ENCODE measurements around the gene SYNE1.

DNA sequence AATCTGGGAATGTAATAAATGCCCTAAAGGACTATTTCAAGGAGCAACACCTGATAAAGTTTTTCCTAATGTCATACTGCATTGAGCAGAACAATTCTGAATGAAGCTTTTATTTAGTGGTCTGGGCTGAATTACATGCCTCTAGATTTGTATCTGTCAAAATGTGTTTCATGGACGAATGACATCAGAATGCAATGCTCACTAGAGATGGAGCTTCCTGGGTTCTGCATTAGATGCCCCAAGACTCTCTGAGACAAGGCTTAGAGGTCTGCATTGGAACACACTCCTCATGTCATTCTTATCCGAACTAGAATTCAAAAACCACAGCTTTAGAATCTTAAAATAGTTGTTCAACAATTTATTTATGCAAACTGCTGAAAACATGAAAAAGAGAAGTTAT is 62.0 kb downstream of the SYNE1 start:
- TF ChIP-seq MAZ (IDR thresholded peaks at IDR 0.05; ENCODE audit: borderline replicate concordance, low read depth, low read length) (no peak), MYC (IDR thresholded peaks at IDR 0.05; ENCODE audit: borderline replicate concordance, low read length) (no peak), CBX8 (IDR thresholded peaks at IDR 0.05) (no peak), CTCF (IDR thresholded peaks at IDR 0.05) (no peak), BHLHE40 (IDR thresholded peaks at IDR 0.05; ENCODE audit: low read depth, low read length) (no peak), GATA3 (IDR thresholded peaks at IDR 0.05; ENCODE audit: borderline replicate concordance) (no peak), CHD2 (IDR thresholded peaks at IDR 0.05; ENCODE audit: low read length, partially characterized antibody) (no peak), POLR2A (IDR thresholded peaks at IDR 0.05; ENCODE audit: low read length) (no peak), MAX (IDR thresholded peaks at IDR 0.05) (no peak), EP300 (IDR thresholded peaks at IDR 0.05) (no peak), SMC3 (IDR thresholded peaks at IDR 0.05) (no peak)
- TF ChIP-seq, protein P1, sequence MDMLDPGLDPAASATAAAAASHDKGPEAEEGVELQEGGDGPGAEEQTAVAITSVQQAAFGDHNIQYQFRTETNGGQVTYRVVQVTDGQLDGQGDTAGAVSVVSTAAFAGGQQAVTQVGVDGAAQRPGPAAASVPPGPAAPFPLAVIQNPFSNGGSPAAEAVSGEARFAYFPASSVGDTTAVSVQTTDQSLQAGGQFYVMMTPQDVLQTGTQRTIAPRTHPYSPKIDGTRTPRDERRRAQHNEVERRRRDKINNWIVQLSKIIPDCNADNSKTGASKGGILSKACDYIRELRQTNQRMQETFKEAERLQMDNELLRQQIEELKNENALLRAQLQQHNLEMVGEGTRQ (IDR thresholded peaks at IDR 0.05): no peak

Data from A549 (cell line).